Tibial artery (tissue), 4 donors: ENCODE measurements around the gene RAB15.

ENCODE experiments used
- DNase-seq, 2 donors: peaks; one replicate each; pipeline ENCODE4 v3.0.0-alpha.2; 2019
- H3K27ac ChIP-seq, 2 donors: fragments of 200-600 bp; sonication (generic) in 1 of 2; 1 replicate in 1 of 2; 2 replicates in 1 of 2; pipeline ENCODE4 v1.5.1; 2018 to 2019; ENCODE audit warnings: mild to moderate bottlenecking in 1 of 2
- H3K27me3 ChIP-seq, 2 donors: fragments of 200-600 bp; sonication (generic) in 1 of 2; one replicate each; pipeline versions ENCODE4 v1.5.1 to v1.6.0; 2016 to 2019
- H3K36me3 ChIP-seq, 3 donors: fragments of 200-600 bp; sonication (generic) in 2 of 3; one replicate each; pipeline ENCODE4 v1.5.1; 2016 to 2019; ENCODE audit warnings: mild to moderate bottlenecking in 2 of 3
- H3K4me1 ChIP-seq, 4 donors: fragments of 200-600 bp; sonication (generic) in 2 of 4; 1 replicate in 3 of 4; 2 replicates in 1 of 4; pipeline ENCODE4 v1.5.1; 2016 to 2019
- H3K4me3 ChIP-seq, 2 donors: fragments of 200-600 bp; sonication (generic) in 1 of 2; 1 replicate in 1 of 2; 2 replicates in 1 of 2; pipeline ENCODE4 v1.5.1; 2018 to 2019; ENCODE audit warnings: mild to moderate bottlenecking in 2 of 2
- H3K9me3 ChIP-seq, 3 donors: fragments of 200-600 bp; sonication (generic) in 1 of 3; one replicate each; pipeline ENCODE4 v1.5.1; 2016 to 2019
- intact Hi-C: fragments of 100-400 bp; cut with DNase I; formaldehyde crosslinking; loops from one replicate; pipeline ENCODE4 v1.15.0; 2023; ENCODE audit warnings: low total_unique reads
- TF ChIP-seq, protein P1 (sequence below), 2 experiments: fragments of 200-600 bp in 1 of 2; fragments of 450-650 bp in 1 of 2; IDR thresholded peaks; one replicate each; pipeline ENCODE4 v1.5.1; 2017 to 2019; ENCODE audit warnings: antibody characterized with exemption in 2 of 2, mild to moderate bottlenecking in 1 of 2, moderate library complexity in 1 of 2

Gene RAB15

DNA sequence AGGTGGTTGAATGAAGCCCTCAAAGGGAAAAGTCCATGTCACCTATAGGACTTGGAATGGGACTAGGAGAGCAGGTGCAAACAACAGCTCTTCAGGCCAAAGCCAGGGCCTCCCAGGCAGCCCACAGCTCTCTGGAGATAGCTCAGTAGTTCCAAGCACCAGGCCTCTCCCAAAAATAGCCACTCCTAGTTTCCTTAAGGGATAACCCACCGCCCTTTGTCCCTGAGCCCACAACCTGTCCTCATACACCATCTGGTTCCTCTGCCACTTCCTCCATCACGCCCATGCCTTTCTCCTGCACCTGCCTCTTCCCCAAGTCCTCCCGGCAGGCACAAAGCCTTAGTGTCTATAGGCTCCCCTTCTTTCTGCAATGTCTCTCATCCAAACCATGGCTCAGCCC, 2.1 kb downstream of the RAB15 start:
- no peak overlapping the region for H3K27ac ChIP-seq
- H3K9me3 ChIP-seq, result no peaks in the 10 kb centered on the region
- TF ChIP-seq, protein P1, sequence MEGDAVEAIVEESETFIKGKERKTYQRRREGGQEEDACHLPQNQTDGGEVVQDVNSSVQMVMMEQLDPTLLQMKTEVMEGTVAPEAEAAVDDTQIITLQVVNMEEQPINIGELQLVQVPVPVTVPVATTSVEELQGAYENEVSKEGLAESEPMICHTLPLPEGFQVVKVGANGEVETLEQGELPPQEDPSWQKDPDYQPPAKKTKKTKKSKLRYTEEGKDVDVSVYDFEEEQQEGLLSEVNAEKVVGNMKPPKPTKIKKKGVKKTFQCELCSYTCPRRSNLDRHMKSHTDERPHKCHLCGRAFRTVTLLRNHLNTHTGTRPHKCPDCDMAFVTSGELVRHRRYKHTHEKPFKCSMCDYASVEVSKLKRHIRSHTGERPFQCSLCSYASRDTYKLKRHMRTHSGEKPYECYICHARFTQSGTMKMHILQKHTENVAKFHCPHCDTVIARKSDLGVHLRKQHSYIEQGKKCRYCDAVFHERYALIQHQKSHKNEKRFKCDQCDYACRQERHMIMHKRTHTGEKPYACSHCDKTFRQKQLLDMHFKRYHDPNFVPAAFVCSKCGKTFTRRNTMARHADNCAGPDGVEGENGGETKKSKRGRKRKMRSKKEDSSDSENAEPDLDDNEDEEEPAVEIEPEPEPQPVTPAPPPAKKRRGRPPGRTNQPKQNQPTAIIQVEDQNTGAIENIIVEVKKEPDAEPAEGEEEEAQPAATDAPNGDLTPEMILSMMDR (IDR thresholded peaks at IDR 0.05), result no peak
- no peak for DNase-seq
- intact Hi-C loops, result no loop called here
- H3K27me3 ChIP-seq, result no peaks in the 10 kb centered on the region
- peaks cover 0 to 5% (median 0%) of the 10 kb centered on the region in 3 donors for H3K36me3 ChIP-seq
- H3K4me1 ChIP-seq, result peaks cover 0 to 21% (median 15%) of the 10 kb centered on the region in 4 donors
- H3K4me3 ChIP-seq, result no peak overlapping the region

DNA sequence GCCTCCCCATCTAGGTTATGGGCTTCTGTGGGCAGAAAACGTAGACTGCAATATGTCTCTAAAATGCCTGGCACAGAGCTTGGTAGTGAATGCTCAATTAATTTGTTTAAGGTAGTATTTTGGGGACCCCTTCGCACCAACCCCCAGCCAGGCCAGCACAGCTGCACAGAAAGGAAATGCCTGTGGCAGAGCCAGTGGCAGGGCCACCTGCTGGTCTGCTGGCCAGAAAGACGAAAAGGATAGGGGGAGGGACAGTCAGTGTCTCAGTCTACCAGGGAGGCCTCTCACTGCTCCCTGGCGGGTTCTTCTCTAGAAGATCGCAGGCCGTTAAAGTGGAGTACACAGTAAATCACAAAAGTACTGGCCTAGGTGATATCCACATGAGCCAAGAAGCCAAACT, 3.5 kb downstream of the RAB15 start:
- Histone ChIP-seq H3K4me1 (peaks cover 0 to 21% (median 15%) of the 10 kb centered on the region in 4 donors), H3K9me3 (no peaks in the 10 kb centered on the region), H3K27ac (no peak overlapping the region), H3K36me3 (peaks cover 0 to 5% (median 0%) of the 10 kb centered on the region in 3 donors), H3K27me3 (no peaks in the 10 kb centered on the region), H3K4me3 (no peak overlapping the region)
- DNase-seq, result no peak
- intact Hi-C loops, result no loop called here
- TF ChIP-seq, protein P1 (IDR thresholded peaks at IDR 0.05), result no peak

DNA sequence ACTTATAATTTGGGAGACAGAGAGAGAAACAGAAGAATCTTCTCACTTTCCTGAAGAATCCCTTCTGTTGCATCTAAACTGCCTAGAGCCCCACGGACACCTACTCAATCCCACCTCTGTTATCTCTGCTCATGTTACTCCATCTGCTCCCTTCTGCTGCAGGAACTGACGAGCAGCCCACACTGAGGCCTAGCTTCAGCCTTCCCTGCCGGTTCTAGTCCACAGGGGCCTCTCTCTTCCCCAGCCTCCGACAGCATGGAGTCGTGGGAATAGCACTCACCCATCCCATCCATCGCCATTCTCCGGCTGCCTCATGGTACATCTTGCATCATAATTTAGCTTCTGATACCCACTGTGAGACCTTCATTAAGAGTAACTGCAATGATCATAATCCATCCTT, 4.0 kb downstream of the RAB15 start:
- Histone ChIP-seq H3K9me3 (no peaks in the 10 kb centered on the region), H3K36me3 (peaks cover 0 to 5% (median 0%) of the 10 kb centered on the region in 3 donors), H3K27me3 (no peaks in the 10 kb centered on the region), H3K4me3 (no peak overlapping the region), H3K27ac (no peak overlapping the region), H3K4me1 (peaks cover 0 to 21% (median 15%) of the 10 kb centered on the region in 4 donors)
- TF ChIP-seq, protein P1 (IDR thresholded peaks at IDR 0.05), result no peak
- no peak for DNase-seq
- intact Hi-C loops, result no loop called here

DNA sequence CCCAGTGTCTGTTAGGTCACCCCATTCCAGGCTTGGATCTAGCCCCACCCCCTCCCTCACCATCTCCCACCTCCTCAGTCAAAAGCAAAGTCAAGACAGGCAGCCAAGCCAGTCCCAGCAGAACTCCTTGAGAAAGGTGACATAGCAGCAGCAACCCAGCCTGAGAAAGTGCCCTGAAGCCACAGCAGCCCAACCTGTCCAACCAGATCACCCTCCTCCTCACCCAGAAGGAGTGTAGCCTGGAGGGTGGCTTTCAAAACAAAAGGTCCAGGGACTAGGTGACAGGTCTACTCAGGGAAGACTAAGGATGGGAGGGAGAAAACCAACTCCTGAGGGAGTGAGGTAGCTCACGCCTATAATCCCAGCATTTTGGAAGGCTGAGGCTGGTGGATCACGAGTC, 5.2 kb downstream of the RAB15 start:
- TF ChIP-seq, protein P1 (IDR thresholded peaks at IDR 0.05), result no peak
- Histone ChIP-seq H3K36me3 (peaks cover 0 to 5% (median 0%) of the 10 kb centered on the region in 3 donors), H3K27me3 (no peaks in the 10 kb centered on the region), H3K4me1 (peaks cover 0 to 13% (median 12%) of the 10 kb centered on the region in 4 donors), H3K4me3 (no peak overlapping the region), H3K27ac (no peak overlapping the region), H3K9me3 (no peaks in the 10 kb centered on the region)
- intact Hi-C loops, result no loop called here
- DNase-seq, result no peak

DNA sequence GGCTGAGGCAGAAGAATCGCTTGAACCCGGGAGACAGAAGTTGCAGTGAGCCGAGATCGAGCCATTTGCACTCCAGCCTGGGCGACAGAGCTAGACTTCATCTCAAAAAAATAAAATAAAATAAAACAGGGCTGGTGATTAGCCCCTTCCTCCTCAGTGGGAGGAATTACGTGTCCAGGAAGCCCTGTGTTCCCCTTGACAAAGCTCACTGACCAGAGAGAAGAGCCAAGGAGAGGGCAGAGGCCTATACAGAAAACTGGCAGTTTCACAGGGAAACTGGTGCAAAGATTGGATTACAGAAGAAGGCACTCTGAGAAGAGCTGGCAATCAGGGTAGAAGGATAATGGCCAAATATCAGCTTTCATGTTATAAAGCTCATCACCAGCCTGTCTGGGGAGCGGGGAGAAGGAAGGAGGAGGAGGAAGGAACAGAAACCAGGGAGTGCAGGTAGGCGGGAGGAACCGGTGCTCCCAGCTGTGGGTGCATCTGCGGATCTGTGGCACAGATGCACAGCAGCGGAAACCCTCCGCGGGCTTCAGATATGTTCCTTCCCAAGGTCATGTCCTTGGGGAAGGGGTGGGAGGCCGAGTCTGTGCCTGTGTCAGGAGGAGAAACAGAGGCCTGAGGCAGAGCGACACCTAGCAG, 6.7 kb downstream of the RAB15 start:
- no peaks in the 10 kb centered on the region for H3K27me3 ChIP-seq
- intact Hi-C loops, result no loop called here
- no peak for DNase-seq

More for the DNA sequence above, 6.7 kb downstream of the RAB15 start:
- H3K9me3 ChIP-seq, result no peaks in the 10 kb centered on the region
- H3K27ac ChIP-seq, result no peak overlapping the region
- no peaks in the 10 kb centered on the region for H3K4me1 ChIP-seq
- TF ChIP-seq, protein P1 (IDR thresholded peaks at IDR 0.05), result no peak
- H3K4me3 ChIP-seq, result no peak overlapping the region
- peaks cover 0 to 5% (median 0%) of the 10 kb centered on the region in 3 donors for H3K36me3 ChIP-seq
